HCT116 (cell line): ENCODE measurements around the gene SYNDIG1. TPM values are rescaled to one million over a fixed set of nuclear protein-coding genes. Genes with fewer than 3 reads are reported as not detected.

ENCODE experiments used
- ATAC-seq: fragments of 200-7000 bp; cut with Tn5 transposase; 2 replicates; pipeline ENCODE4 v1.9.1; 2020; ENCODE audit warnings: mild to moderate bottlenecking, moderate library complexity
- BruUV-seq: library from RNA; stranded (reverse); fragments of 400-500 nt; replicated peaks from 2 replicates; lab custom pipeline; 2021; lab: Mats Ljungman, UMichigan
- CTCF ChIA-PET: fragments of 300-600 bp; sonication (Branson Sonifier 250); formaldehyde crosslinking; loops from one replicate; lab custom pipeline; 2021; ENCODE audit warnings: antibody characterized with exemption; lab: Charles Lee
- POLR2A ChIA-PET: fragments of 300-600, 350-600 bp; sonication (Branson Sonifier 250); formaldehyde crosslinking; loops from one replicate; lab custom pipeline; 2021; ENCODE audit warnings: antibody characterized with exemption; lab: Charles Lee
- RAD21 ChIA-PET, 2 experiments: fragments of 300-600 bp; sonication (Branson Sonifier 250); formaldehyde crosslinking; loops; one replicate each; lab custom pipeline; 2023; ENCODE audit warnings: low total read pairs in 2 of 2; ENCODE audit not compliant: uncharacterized antibody in 2 of 2, unreplicated experiment in 2 of 2, low non-redundant PET in 1 of 2; lab: Charles Lee
- DNase-seq: peaks from one replicate; pipeline ENCODE4 v3.0.0-alpha.2; 2010; ENCODE audit warnings: low read depth, low spot score
- H2AFZ ChIP-seq: fragments of 200-600 bp; shearing (Covaris generic), sonication (generic); 2 replicates; pipeline ENCODE4 v1.6.1; 2017; ENCODE audit warnings: low read depth, mixed run types, mixed read lengths, antibody characterized with exemption, low read length; ENCODE audit not compliant: poor library complexity, severe bottlenecking
- H3K27ac ChIP-seq: 2 replicates; pipeline ENCODE4 v1.5.1; 2012; ENCODE audit warnings: low read depth, low read length
- H3K27me3 ChIP-seq: fragments of 200-600 bp; sonication (generic); 2 replicates; pipeline ENCODE4 v1.6.1; 2016; ENCODE audit warnings: mixed run types, low read length, mixed read lengths; ENCODE audit not compliant: insufficient read depth
- H3K36me3 ChIP-seq, 2 experiments: fragments of 200-500 bp in 1 of 2; fragments of 200-600 bp in 1 of 2; sonication (Bioruptor generic) in 1 of 2; sonication (generic) in 1 of 2; 2 replicates each; pipeline versions ENCODE4 v1.5.1 to v1.6.1; 2014 to 2016; ENCODE audit warnings: low read length in 2 of 2, inconsistent platforms in 1 of 2, mixed read lengths in 1 of 2, mixed run types in 1 of 2; ENCODE audit not compliant: insufficient read depth in 2 of 2, control insufficient read depth in 1 of 2
- H3K4me1 ChIP-seq, 2 experiments: fragments of 200-600 bp in 1 of 2; sonication (generic) in 1 of 2; 2 replicates each; pipeline versions ENCODE4 v1.5.1 to v1.6.1; 2012 to 2017; ENCODE audit warnings: low read length in 2 of 2, inconsistent platforms in 1 of 2, mild to moderate bottlenecking in 1 of 2, mixed read lengths in 1 of 2, mixed run types in 1 of 2, moderate library complexity in 1 of 2; ENCODE audit not compliant: insufficient read depth in 2 of 2, control insufficient read depth in 1 of 2
- H3K4me2 ChIP-seq: fragments of 200-600 bp; sonication (generic); 2 replicates; pipeline ENCODE4 v1.6.1; 2017; ENCODE audit warnings: mixed run types, low read length, mixed read lengths
- H3K4me3 ChIP-seq, 2 experiments: fragments of 200-600 bp in 1 of 2; sonication (generic) in 1 of 2; replicated peaks in 1 of 2; 2 replicates each; pipeline ENCODE4 v1.5.1; 2011 to 2016; ENCODE audit warnings: low read length in 2 of 2, control low read depth in 1 of 2, low read depth in 1 of 2, mild to moderate bottlenecking in 1 of 2, mixed read lengths in 1 of 2, mixed run types in 1 of 2
- H3K79me2 ChIP-seq: fragments of 200-600 bp; sonication (generic); 2 replicates; pipeline ENCODE4 v1.6.1; 2017; ENCODE audit warnings: mild to moderate bottlenecking, mixed run types, low read length, moderate library complexity, mixed read lengths; ENCODE audit not compliant: insufficient read depth
- H3K9ac ChIP-seq: fragments of 200-600 bp; sonication (generic); 2 replicates; pipeline ENCODE4 v1.6.1; 2016; ENCODE audit warnings: low read length, mixed read lengths
- H3K9me2 ChIP-seq: fragments of 200-600 bp; sonication (generic), shearing (Covaris generic); 2 replicates; pipeline ENCODE4 v1.6.1; 2017; ENCODE audit warnings: mixed run types, mild to moderate bottlenecking, moderate library complexity; ENCODE audit not compliant: insufficient read depth
- H3K9me3 ChIP-seq, 2 experiments: fragments of 200-500 bp in 1 of 2; fragments of 200-600 bp in 1 of 2; sonication (Bioruptor generic) in 1 of 2; sonication (generic) in 1 of 2; 2 replicates each; pipeline ENCODE4 v1.6.1; 2014 to 2017; ENCODE audit warnings: low read length in 2 of 2, mixed read lengths in 2 of 2, inconsistent platforms in 1 of 2, low read depth in 1 of 2, mild to moderate bottlenecking in 1 of 2, mixed run types in 1 of 2, moderate library complexity in 1 of 2; ENCODE audit not compliant: control insufficient read depth in 1 of 2, insufficient read depth in 1 of 2
- H4K20me1 ChIP-seq: fragments of 200-600 bp; sonication (generic), shearing (Covaris generic); 2 replicates; pipeline ENCODE4 v1.6.1; 2017; ENCODE audit warnings: mixed run types, mild to moderate bottlenecking, moderate library complexity; ENCODE audit not compliant: insufficient read depth
- CEBPB ChIP-seq: IDR thresholded peaks from 2 replicates; pipeline ENCODE4 v1.6.1; 2012; ENCODE audit warnings: low read depth
- SP1 ChIP-seq: IDR thresholded peaks from 2 replicates; pipeline ENCODE4 v1.6.1; 2012; ENCODE audit warnings: low read depth
- TCF7L2 ChIP-seq: IDR thresholded peaks from 2 replicates; pipeline ENCODE4 v1.7.0; 2011; ENCODE audit warnings: borderline replicate concordance, inconsistent platforms; ENCODE audit not compliant: insufficient read depth, insufficient read length; ENCODE audit errors: extremely low read depth
- YY1 ChIP-seq: IDR thresholded peaks from 2 replicates; pipeline ENCODE4 v1.6.1; 2011; ENCODE audit warnings: low read length, low read depth, moderate library complexity, mild to moderate bottlenecking; ENCODE audit not compliant: insufficient replicate concordance; ENCODE audit errors: extremely low read depth
- intact Hi-C: fragments of 100-400 bp; cut with micrococcal nuclease; formaldehyde crosslinking; loops from 2 replicates; pipeline ENCODE4 v1.10.0; 2022
- total RNA-seq: library from RNA; stranded (reverse); gene quantifications from one replicate; pipeline ENCODE4 v1.2.1, GENCODE V29; 2021; ENCODE audit not compliant: unreplicated experiment
- TF ChIP-seq, protein P1 (sequence below): IDR thresholded peaks from 2 replicates; pipeline ENCODE4 v1.6.1; 2012
- TF ChIP-seq, protein P2 (sequence below): IDR thresholded peaks from 2 replicates; pipeline ENCODE4 v1.6.1; 2012; ENCODE audit warnings: low read depth

The SYNDIG1 gene
- total RNA-seq, 1 experiment from 2014 or later = not detected

DNA sequence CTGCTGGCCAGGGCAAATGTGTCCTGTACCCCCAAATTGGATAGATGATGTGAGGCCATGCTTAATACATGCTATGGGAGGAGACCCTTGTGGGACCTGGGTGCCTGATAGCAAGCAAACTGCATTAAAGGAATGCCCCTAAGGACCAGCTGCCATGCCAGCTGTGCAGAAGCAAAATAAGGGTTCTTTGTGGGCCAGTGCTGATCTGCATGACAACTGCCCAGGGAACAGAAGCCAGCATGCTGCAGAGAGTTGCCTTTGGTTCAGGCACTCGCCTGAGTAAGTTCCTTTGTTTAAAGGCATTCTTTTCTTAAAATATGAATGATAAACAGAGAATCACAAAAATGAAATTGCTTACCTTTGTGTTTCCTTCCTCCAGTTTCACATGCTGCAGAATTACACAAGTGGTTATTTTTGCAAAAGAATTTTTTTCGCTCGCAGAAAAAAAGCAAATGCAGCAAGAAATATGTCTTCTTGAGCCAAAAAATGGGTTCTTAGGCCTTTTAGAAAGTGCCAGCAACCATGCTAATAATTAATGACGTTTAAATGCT is 6.9 kb upstream of the SYNDIG1 start:
- RAD21 ChIA-PET = no interaction called here

More for the DNA sequence above, 6.9 kb upstream of the SYNDIG1 start:
- H3K9ac ChIP-seq = no peak overlapping the region
- TF ChIP-seq CEBPB = no peak
- TF ChIP-seq TCF7L2 = no peak
- TF ChIP-seq, protein P1, sequence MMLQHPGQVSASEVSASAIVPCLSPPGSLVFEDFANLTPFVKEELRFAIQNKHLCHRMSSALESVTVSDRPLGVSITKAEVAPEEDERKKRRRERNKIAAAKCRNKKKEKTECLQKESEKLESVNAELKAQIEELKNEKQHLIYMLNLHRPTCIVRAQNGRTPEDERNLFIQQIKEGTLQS = no peak
- TF ChIP-seq, protein P2, sequence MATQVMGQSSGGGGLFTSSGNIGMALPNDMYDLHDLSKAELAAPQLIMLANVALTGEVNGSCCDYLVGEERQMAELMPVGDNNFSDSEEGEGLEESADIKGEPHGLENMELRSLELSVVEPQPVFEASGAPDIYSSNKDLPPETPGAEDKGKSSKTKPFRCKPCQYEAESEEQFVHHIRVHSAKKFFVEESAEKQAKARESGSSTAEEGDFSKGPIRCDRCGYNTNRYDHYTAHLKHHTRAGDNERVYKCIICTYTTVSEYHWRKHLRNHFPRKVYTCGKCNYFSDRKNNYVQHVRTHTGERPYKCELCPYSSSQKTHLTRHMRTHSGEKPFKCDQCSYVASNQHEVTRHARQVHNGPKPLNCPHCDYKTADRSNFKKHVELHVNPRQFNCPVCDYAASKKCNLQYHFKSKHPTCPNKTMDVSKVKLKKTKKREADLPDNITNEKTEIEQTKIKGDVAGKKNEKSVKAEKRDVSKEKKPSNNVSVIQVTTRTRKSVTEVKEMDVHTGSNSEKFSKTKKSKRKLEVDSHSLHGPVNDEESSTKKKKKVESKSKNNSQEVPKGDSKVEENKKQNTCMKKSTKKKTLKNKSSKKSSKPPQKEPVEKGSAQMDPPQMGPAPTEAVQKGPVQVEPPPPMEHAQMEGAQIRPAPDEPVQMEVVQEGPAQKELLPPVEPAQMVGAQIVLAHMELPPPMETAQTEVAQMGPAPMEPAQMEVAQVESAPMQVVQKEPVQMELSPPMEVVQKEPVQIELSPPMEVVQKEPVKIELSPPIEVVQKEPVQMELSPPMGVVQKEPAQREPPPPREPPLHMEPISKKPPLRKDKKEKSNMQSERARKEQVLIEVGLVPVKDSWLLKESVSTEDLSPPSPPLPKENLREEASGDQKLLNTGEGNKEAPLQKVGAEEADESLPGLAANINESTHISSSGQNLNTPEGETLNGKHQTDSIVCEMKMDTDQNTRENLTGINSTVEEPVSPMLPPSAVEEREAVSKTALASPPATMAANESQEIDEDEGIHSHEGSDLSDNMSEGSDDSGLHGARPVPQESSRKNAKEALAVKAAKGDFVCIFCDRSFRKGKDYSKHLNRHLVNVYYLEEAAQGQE = no peak
- no peak for TF ChIP-seq YY1
- no peak for TF ChIP-seq SP1
- TF ChIP-seq, all 23 proteins: peak for 0
- no peaks in the 10 kb centered on the region for H3K9me2 ChIP-seq
- DNase-seq = no peak
- H3K79me2 ChIP-seq = no peaks in the 10 kb centered on the region
- ChIA-PET CTCF (no interaction called here), POLR2A (no interaction called here)
- no peaks in the 10 kb centered on the region for H3K9me3 ChIP-seq
- no peak overlapping the region for H3K4me3 ChIP-seq
- no peaks in the 10 kb centered on the region for H3K36me3 ChIP-seq
- no peak overlapping the region for H3K4me2 ChIP-seq
- ATAC-seq = no peak
- H3K27me3 ChIP-seq = peaks cover 35% of the 10 kb centered on the region
- no peak overlapping the region for H3K27ac ChIP-seq
- no TSS peak for BruUV-seq
- H3K4me1 ChIP-seq = no peaks in the 10 kb centered on the region
- no peaks in the 10 kb centered on the region for H4K20me1 ChIP-seq
- H2AFZ ChIP-seq = no peak overlapping the region
- intact Hi-C loops = no loop called here
